Stimulated activated CD8-positive, alpha-beta memory T cell treated with anti-CD3 and anti-CD28 coated beads, Interleukin-4, amount 100 ng/mL, for 48 hours (primary cell): ENCODE data around the gene SIGLEC8.
"Not testable (repeated sequence)": the region's sequence is repeated elsewhere in the genome, so short reads cannot be mapped to it uniquely, and the experiment has no call there.

Source experiments
- DNase-seq: peaks from one replicate; pipeline ENCODE4 v3.0.0-alpha.2; 2020

Gene SIGLEC8

GRCh38 chr19:51472607-51473006 is 14.4 kb upstream of the SIGLEC8 start:
- DNase-seq, result no peak

GRCh38 chr19:51471527-51471926 is 13.3 kb upstream of the SIGLEC8 start:
- no peak for DNase-seq

GRCh38 chr19:51470966-51471365 is 12.7 kb upstream of the SIGLEC8 start:
- DNase-seq, result no peak

- DNase-seq, result peak; percentile 4
These were observed 11.4 kb upstream of the SIGLEC8 start for GRCh38 chr19:51469629-51470028.

- DNase-seq, result peak; percentile 20
These were observed 10.9 kb upstream of the SIGLEC8 start for GRCh38 chr19:51469162-51469561.

- DNase-seq, result no peak
These were observed 10.3 kb upstream of the SIGLEC8 start for GRCh38 chr19:51468545-51468920.

GRCh38 chr19:51467864-51468544 is 9.8 kb upstream of the SIGLEC8 start:
- peak; percentile 17 for DNase-seq

- DNase-seq, result no peak
These were observed 8.5 kb upstream of the SIGLEC8 start for GRCh38 chr19:51466723-51467122.

GRCh38 chr19:51463976-51464581 is 5.8 kb upstream of the SIGLEC8 start:
- not testable (repeated sequence) for DNase-seq

- no peak for DNase-seq
These were observed 4.4 kb upstream of the SIGLEC8 start for GRCh38 chr19:51462681-51463080.

- DNase-seq, result no peak
These were observed 4.0 kb upstream of the SIGLEC8 start for GRCh38 chr19:51462276-51462675.

- DNase-seq, result peak; percentile 16
These were observed 3.5 kb upstream of the SIGLEC8 start for GRCh38 chr19:51461723-51462161.

- peak; percentile 20 for DNase-seq
These were observed 2.1 kb upstream of the SIGLEC8 start for GRCh38 chr19:51460164-51460992.

- DNase-seq, result peak; percentile 21
These were observed 748 bp upstream of the SIGLEC8 start for GRCh38 chr19:51458899-51459505.

GRCh38 chr19:51457351-51458013 is 772 bp downstream of the SIGLEC8 start:
- peak; percentile 18 for DNase-seq

- peak; percentile 17 for DNase-seq
These were observed 1.5 kb downstream of the SIGLEC8 start for GRCh38 chr19:51456541-51457290.

- peak; percentile 70 for DNase-seq
These were observed 7.4 kb downstream of the SIGLEC8 start for GRCh38 chr19:51450730-51451307.

- DNase-seq, result peak; percentile 78
These were observed 9.7 kb downstream of the SIGLEC8 start for GRCh38 chr19:51448411-51449016.

- DNase-seq, result no peak
These were observed 10.2 kb downstream of the SIGLEC8 start for GRCh38 chr19:51448011-51448410.

- not testable (repeated sequence) for DNase-seq
These were observed 10.7 kb downstream of the SIGLEC8 start for GRCh38 chr19:51447510-51447909.
